B cell (primary cell): ENCODE results near the gene KLHL2. TPM values are rescaled to one million over a fixed set of nuclear protein-coding genes. Genes with fewer than 3 reads are reported as not detected.
"Not testable (repeated sequence)": the region's sequence is repeated elsewhere in the genome, so short reads cannot be mapped to it uniquely, and the experiment has no call there.

ENCODE experiments used
- ATAC-seq: fragments of 200-7000 bp; cut with Tn5 transposase; one replicate; pipeline ENCODE4 v1.10.0; 2021; ENCODE audit warnings: low read depth, mild to moderate bottlenecking, moderate number of reproducible peaks, moderate library complexity
- CTCF ChIA-PET: fragments of 350-600 bp; sonication (Branson Sonifier 250); formaldehyde crosslinking; loops from one replicate; lab custom pipeline; 2021; ENCODE audit warnings: antibody characterized with exemption, inconsistent platforms; lab: Charles Lee
- POLR2A ChIA-PET: fragments of 350-600 bp; sonication (Branson Sonifier 250); formaldehyde crosslinking; loops from one replicate; lab custom pipeline; 2021; ENCODE audit warnings: antibody characterized with exemption; lab: Charles Lee
- DNase-seq: peaks from one replicate; pipeline ENCODE4 v3.0.0; 2013
- H2AFZ ChIP-seq: 2 replicates; pipeline ENCODE4 v1.6.1; 2012; ENCODE audit warnings: mild to moderate bottlenecking, low read depth, low read length; ENCODE audit not compliant: insufficient read depth, poor library complexity, severe bottlenecking
- H3K27ac ChIP-seq, 2 donors: 1 replicate in 1 of 2; 2 replicates in 1 of 2; pipeline ENCODE4 v1.5.1; 2012 to 2013; ENCODE audit warnings: low read length in 2 of 2, mild to moderate bottlenecking in 2 of 2, moderate library complexity in 1 of 2
- H3K27me3 ChIP-seq, 4 experiments: fragments of 200-600 bp in 1 of 4; sonication (generic) in 1 of 4; replicated peaks in 1 of 4; 1 replicate in 2 of 4; 2 replicates in 2 of 4; pipeline versions ENCODE4 v1.6.1 to v1.7.0; 2013 to 2016; ENCODE audit warnings: low read length in 3 of 4, mild to moderate bottlenecking in 2 of 4, mixed read lengths in 1 of 4, moderate library complexity in 1 of 4; ENCODE audit not compliant: insufficient read depth in 4 of 4, control insufficient read depth in 3 of 4; ENCODE audit errors: control extremely low read depth in 1 of 4
- H3K36me3 ChIP-seq, 2 experiments: replicated peaks in 1 of 2; 1 replicate in 1 of 2; 2 replicates in 1 of 2; pipeline versions ENCODE4 v1.6.1 to v1.7.1; 2013; ENCODE audit warnings: low read length in 1 of 2; ENCODE audit not compliant: insufficient read depth in 2 of 2, control insufficient read depth in 1 of 2; ENCODE audit errors: control extremely low read depth in 1 of 2, extremely low read depth in 1 of 2
- H3K4me1 ChIP-seq, 2 donors: fragments of 200-600 bp in 1 of 2; sonication (generic) in 1 of 2; 1 replicate in 1 of 2; 2 replicates in 1 of 2; pipeline versions ENCODE4 v1.5.1 to v1.6.1; 2013 to 2017; ENCODE audit warnings: low read length in 2 of 2; ENCODE audit not compliant: control insufficient read depth in 2 of 2, insufficient read depth in 2 of 2
- H3K4me2 ChIP-seq: replicated peaks from 2 replicates; pipeline ENCODE3; 2012; ENCODE audit warnings: mild to moderate bottlenecking, low read depth, low read length; ENCODE audit not compliant: poor library complexity, severe bottlenecking
- H3K4me3 ChIP-seq, 5 experiments: fragments of 200-600 bp in 1 of 5; sonication (generic) in 1 of 5; 1 replicate in 3 of 5; 2 replicates in 2 of 5; pipeline versions ENCODE4 v1.5.1 to v1.7.0; 2011 to 2016; ENCODE audit warnings: low read length in 4 of 5, mild to moderate bottlenecking in 4 of 5, low read depth in 2 of 5, control low read depth in 1 of 5, moderate library complexity in 1 of 5; ENCODE audit not compliant: insufficient read depth in 1 of 5; ENCODE audit errors: control extremely low read depth in 1 of 5, extremely low read depth in 1 of 5
- H3K79me2 ChIP-seq: fragments of 200-600 bp; sonication (generic); one replicate; pipeline ENCODE4 v1.6.0; 2016; ENCODE audit warnings: low read length; ENCODE audit not compliant: control insufficient read depth, insufficient read depth
- H3K9ac ChIP-seq: fragments of 200-600 bp; sonication (generic); 2 replicates; pipeline ENCODE4 v1.6.1; 2017; ENCODE audit warnings: mild to moderate bottlenecking, low read length, moderate library complexity
- H3K9me3 ChIP-seq, 3 donors: one replicate each; pipeline versions ENCODE4 v1.6.1 to v1.7.1; 2013; ENCODE audit warnings: low read length in 2 of 3; ENCODE audit not compliant: control insufficient read depth in 2 of 3, insufficient read depth in 1 of 3; ENCODE audit errors: control extremely low read depth in 1 of 3
- H4K20me1 ChIP-seq: 2 replicates; pipeline ENCODE4 v1.6.0; 2012; ENCODE audit warnings: mild to moderate bottlenecking, low read length; ENCODE audit not compliant: insufficient read depth, control insufficient read depth, poor library complexity, severe bottlenecking
- H3K27ac Mint-ChIP-seq: one replicate; pipeline ENCODE4 v1.8.0; 2021; ENCODE audit warnings: mixed read lengths
- H3K27me3 Mint-ChIP-seq: one replicate; pipeline ENCODE4 v1.8.0; 2021; ENCODE audit warnings: mixed read lengths
- H3K4me1 Mint-ChIP-seq: one replicate; pipeline ENCODE4 v1.8.0; 2021; ENCODE audit warnings: mixed read lengths
- H3K4me3 Mint-ChIP-seq: one replicate; pipeline ENCODE4 v1.8.0; 2021; ENCODE audit warnings: mixed read lengths
- H3K9me3 Mint-ChIP-seq: one replicate; pipeline ENCODE4 v1.8.0; 2022; ENCODE audit warnings: mixed read lengths; ENCODE audit not compliant: insufficient read depth
- WGBS: methylation state at CpG from one replicate; pipeline ENCODE4 v1.1.5; 2013; ENCODE audit warnings: missing lambda C conversion rate; ENCODE audit not compliant: insufficient coverage; 5-methylcytosine and 5-hydroxymethylcytosine counted together
- intact Hi-C: fragments of 100-400 bp; cut with micrococcal nuclease; formaldehyde crosslinking; loops from one replicate; pipeline ENCODE4 v1.10.0; 2022
- polyA plus RNA-seq: library from polyadenylated mRNA; depleted of rRNA; stranded (reverse); fragments of >200 nt; gene quantifications from 2 replicates; pipeline ENCODE4 v1.2.3, GENCODE V29; 2012
- total RNA-seq, 2 donors: library from RNA; stranded (reverse); fragments of 120-200 nt in 1 of 2; gene quantifications; 1 replicate in 1 of 2; 2 replicates in 1 of 2; pipeline versions ENCODE4 v1.2.3 to v1.2.4, GENCODE V29; 2013 to 2022

KLHL2 gene
- total and polyA plus RNA-seq, 2 donors (not counting 1 experiment from before 2014, with no cell fraction given): 7.8 to 77.5 TPM

DNA sequence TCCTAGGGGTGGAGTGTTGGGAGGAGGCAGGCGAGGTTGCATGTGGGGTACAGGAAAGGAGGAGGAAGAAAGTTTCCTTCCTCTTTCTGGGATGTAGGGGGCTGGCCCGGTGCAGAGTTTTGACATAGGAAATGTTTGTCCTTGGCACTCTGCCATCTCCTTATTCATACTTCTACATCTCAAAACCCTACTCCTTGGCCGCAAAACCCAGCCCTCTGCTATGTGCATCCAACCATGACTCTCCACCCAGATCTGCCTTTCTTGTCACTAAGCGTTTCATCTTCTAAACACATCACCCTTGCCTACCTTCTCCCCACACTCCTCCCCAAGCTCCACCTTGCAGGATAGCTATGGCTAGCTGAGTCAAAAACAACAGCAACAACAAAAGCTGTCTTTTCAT, 48.1 kb downstream of the KLHL2 start:
- Mint-ChIP-seq H3K4me1 (peaks cover 43% of the 10 kb centered on the region), H3K4me3 (peak overlapping the region; percentile 35), H3K27ac (peak overlapping the region; percentile 53)
- peak; percentile 79 for DNase-seq
- H4K20me1 ChIP-seq, H3K36me3 ChIP-seq, CTCF ChIA-PET, H3K79me2 ChIP-seq, H3K9me3 Mint-ChIP-seq, H3K27me3 ChIP-seq, H3K27me3 Mint-ChIP-seq, H3K27ac ChIP-seq, H3K9ac ChIP-seq, H3K9me3 ChIP-seq, H3K4me3 ChIP-seq, H2AFZ ChIP-seq, POLR2A ChIA-PET: not testable (repeated sequence)
- intact Hi-C loops: loop anchor here (5.0 to 10.0 kb wide), 2 partner anchors 48 to 69 kb away; partner anchors contain the start of genes KLHL2 and MSMO1
- ATAC-seq: peak; percentile 97
- Histone ChIP-seq H3K4me1 (peaks cover 21 to 22% of the 10 kb centered on the region in 2 donors), H3K4me2 (peak overlapping the region; percentile 52)
- WGBS: no CpG with 5 or more reads among the region's 4 CpGs

GRCh38 chr4:165256074-165256659, 48.8 kb downstream of the KLHL2 start:
- H2AFZ ChIP-seq, H3K79me2 ChIP-seq, CTCF ChIA-PET, POLR2A ChIA-PET, H3K27me3 ChIP-seq, H3K9me3 Mint-ChIP-seq, H4K20me1 ChIP-seq, H3K27ac Mint-ChIP-seq, H3K9ac ChIP-seq, H3K4me3 ChIP-seq, H3K27ac ChIP-seq, H3K4me3 Mint-ChIP-seq, H3K36me3 ChIP-seq, H3K9me3 ChIP-seq, ATAC-seq, H3K27me3 Mint-ChIP-seq: not testable (repeated sequence)
- peaks cover 43% of the 10 kb centered on the region for H3K4me1 Mint-ChIP-seq
- intact Hi-C loops: loop anchor here (5.0 to 10.0 kb wide), 2 partner anchors 49 to 69 kb away; partner anchors contain the start of genes KLHL2 and MSMO1
- peak; percentile 3 for DNase-seq
- peaks cover 21 to 22% of the 10 kb centered on the region in 2 donors for H3K4me1 ChIP-seq
- no CpG with 5 or more reads among the region's 7 CpGs for WGBS
- peak overlapping the region; percentile 19 for H3K4me2 ChIP-seq

GRCh38 chr4:165259776-165260175, 52.4 kb downstream of the KLHL2 start:
- H3K27ac Mint-ChIP-seq, POLR2A ChIA-PET, H3K9me3 Mint-ChIP-seq, H3K9me3 ChIP-seq, H3K27ac ChIP-seq, H3K4me2 ChIP-seq, H3K4me3 ChIP-seq, CTCF ChIA-PET, H3K79me2 ChIP-seq, H3K27me3 ChIP-seq, H4K20me1 ChIP-seq, H2AFZ ChIP-seq, DNase-seq, ATAC-seq, H3K27me3 Mint-ChIP-seq, H3K4me3 Mint-ChIP-seq, H3K36me3 ChIP-seq, H3K9ac ChIP-seq: not testable (repeated sequence)
- peaks cover 19% of the 10 kb centered on the region in 2 donors for H3K4me1 ChIP-seq
- intact Hi-C loops: loop anchor here (5.0 to 10.0 kb wide), 2 partner anchors 52 to 65 kb away; partner anchors contain the start of genes KLHL2 and MSMO1
- no CpG with 5 or more reads among the region's 4 CpGs for WGBS
- peaks cover 37% of the 10 kb centered on the region for H3K4me1 Mint-ChIP-seq

GRCh38 chr4:165262306-165262705, 54.9 kb downstream of the KLHL2 start:
- H3K36me3 ChIP-seq, CTCF ChIA-PET, H2AFZ ChIP-seq, H3K4me3 Mint-ChIP-seq, H3K27ac ChIP-seq, H3K9me3 Mint-ChIP-seq, H3K4me3 ChIP-seq, H3K27me3 ChIP-seq, DNase-seq, H4K20me1 ChIP-seq, POLR2A ChIA-PET, H3K27ac Mint-ChIP-seq, intact Hi-C loops, H3K9me3 ChIP-seq, H3K4me1 ChIP-seq, H3K9ac ChIP-seq, H3K79me2 ChIP-seq, H3K4me2 ChIP-seq, ATAC-seq, H3K27me3 Mint-ChIP-seq: not testable (repeated sequence)
- WGBS: no CpG with 5 or more reads among the region's 3 CpGs
- H3K4me1 Mint-ChIP-seq: peaks cover 20% of the 10 kb centered on the region
